K562 (cell line): Measurements from ENCODE around the gene DRGX. TPM values are rescaled to one million over a fixed set of nuclear protein-coding genes. Genes with fewer than 3 reads are reported as not detected.

Experiments
- CREB1 ChIP-seq, 2 experiments: sonication (generic) in 1 of 2; formaldehyde crosslinking in 1 of 2; IDR thresholded peaks; 2 replicates each; pipeline versions ENCODE4 v1.6.1 to v1.8.0; 2012 to 2022; ENCODE audit warnings: inconsistent platforms in 1 of 2, mild to moderate bottlenecking in 1 of 2, missing genetic modification reagents in 1 of 2, moderate library complexity in 1 of 2
- EHMT2 ChIP-seq: fragments of 450-650 bp; IDR thresholded peaks from 2 replicates; pipeline ENCODE4 v1.6.1; 2018; ENCODE audit warnings: antibody characterized with exemption
- PKNOX1 ChIP-seq: fragments of 450-650 bp; IDR thresholded peaks from 2 replicates; pipeline ENCODE4 v1.6.1; 2016
- RBM17 ChIP-seq: fragments of 200-400 bp; formaldehyde crosslinking; IDR thresholded peaks from 2 replicates; pipeline ENCODE4 v1.6.1; 2017; ENCODE audit warnings: low read depth, mild to moderate bottlenecking, low read length, borderline replicate concordance
- ZNF143 ChIP-seq: sonication (generic); formaldehyde crosslinking; IDR thresholded peaks from 2 replicates; pipeline ENCODE4 v1.9.0; 2022; ENCODE audit warnings: mild to moderate bottlenecking, missing genetic modification reagents
- polyA plus RNA-seq, 8 experiments: library from polyadenylated mRNA; depleted of rRNA in 4 of 8; stranded (reverse) in 5 of 8; unstranded in 3 of 8; fragments of >200 nt; fragmentation: Nextera tagmentation in 2 of 8; fragmentation: Illumina TruSeq in 1 of 8; extraction: Ambion mirVana in 2 of 8; extraction: Trizol in 1 of 8; gene quantifications; 2 replicates each; pipeline versions ENCODE4 v1.2.1 to v1.2.3, GENCODE V29; 2011 to 2014; ENCODE audit warnings: inconsistent platforms in 1 of 8, missing spikeins in 1 of 8
- total RNA-seq, 7 experiments: library from RNA; depleted of rRNA in 6 of 7; stranded (reverse); fragments of >200 nt in 6 of 7; fragmentation: Illumina TruSeq in 2 of 7; extraction: Trizol in 2 of 7; gene quantifications; 2 replicates each; pipeline versions ENCODE4 v1.2.1 to v1.2.3, GENCODE V29; 2011 to 2021; ENCODE audit warnings: low replicate concordance in 1 of 7
- TF ChIP-seq, protein P1 (sequence below), 2 experiments: fragments of 450-650 bp; formaldehyde crosslinking in 1 of 2; IDR thresholded peaks; 2 replicates each; pipeline versions ENCODE4 v1.4.0 to v1.6.1; 2014 to 2020; ENCODE audit warnings: mild to moderate bottlenecking in 2 of 2, borderline replicate concordance in 1 of 2, low read depth in 1 of 2

DRGX gene
- total and polyA plus RNA-seq, 9 of the 15 experiments (the other 6 are each of a cell fraction or from before 2014, with no cell fraction given) = not detected

DNA sequence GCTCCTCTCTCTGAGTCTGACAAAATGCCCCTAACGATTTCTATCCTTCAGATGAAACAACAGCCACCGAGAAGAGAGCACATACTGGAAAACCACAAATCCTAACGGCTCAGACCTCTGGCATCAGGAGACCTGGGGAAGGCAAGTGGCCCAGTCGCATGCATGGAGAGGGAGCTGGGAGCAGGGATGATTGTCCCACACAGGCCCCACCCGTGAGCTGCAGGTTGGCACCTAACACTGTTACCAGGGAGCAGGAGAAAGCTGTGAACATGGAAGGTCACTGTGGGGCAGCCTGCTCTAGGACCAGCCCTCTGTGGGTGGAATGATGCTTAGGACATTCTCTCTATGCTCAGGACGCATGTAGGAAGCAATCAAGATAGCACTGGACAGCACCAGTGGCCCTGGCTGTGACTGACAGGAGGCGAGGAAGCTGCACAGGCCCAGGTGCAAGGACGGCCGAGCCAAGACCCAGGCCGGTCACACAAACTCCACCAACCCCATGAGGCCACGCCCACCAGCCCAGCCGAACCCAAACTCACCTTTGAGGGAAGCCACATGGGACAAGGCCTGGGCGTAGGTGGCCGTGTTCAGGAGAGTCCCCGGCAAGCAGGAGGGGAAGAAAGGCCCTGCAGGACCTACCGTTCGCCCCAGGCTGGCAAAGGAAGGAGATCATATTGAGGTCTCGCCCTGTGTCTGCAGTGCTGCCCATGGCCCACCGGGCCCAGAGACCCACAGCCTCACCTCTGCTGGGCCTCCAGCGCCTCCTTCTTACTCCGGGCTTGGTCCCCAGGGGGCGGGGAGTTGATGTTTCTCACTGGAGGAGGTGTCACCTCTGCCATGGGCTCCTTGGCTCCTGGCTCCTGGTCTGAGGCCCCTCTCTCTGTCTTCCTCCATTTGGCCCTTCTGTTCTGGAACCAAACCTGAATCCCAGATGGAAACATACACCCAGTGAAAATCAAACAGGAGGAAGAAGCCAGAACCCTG lies 9.7 kb downstream of the DRGX start (continued):
- TF ChIP-seq, protein P1, sequence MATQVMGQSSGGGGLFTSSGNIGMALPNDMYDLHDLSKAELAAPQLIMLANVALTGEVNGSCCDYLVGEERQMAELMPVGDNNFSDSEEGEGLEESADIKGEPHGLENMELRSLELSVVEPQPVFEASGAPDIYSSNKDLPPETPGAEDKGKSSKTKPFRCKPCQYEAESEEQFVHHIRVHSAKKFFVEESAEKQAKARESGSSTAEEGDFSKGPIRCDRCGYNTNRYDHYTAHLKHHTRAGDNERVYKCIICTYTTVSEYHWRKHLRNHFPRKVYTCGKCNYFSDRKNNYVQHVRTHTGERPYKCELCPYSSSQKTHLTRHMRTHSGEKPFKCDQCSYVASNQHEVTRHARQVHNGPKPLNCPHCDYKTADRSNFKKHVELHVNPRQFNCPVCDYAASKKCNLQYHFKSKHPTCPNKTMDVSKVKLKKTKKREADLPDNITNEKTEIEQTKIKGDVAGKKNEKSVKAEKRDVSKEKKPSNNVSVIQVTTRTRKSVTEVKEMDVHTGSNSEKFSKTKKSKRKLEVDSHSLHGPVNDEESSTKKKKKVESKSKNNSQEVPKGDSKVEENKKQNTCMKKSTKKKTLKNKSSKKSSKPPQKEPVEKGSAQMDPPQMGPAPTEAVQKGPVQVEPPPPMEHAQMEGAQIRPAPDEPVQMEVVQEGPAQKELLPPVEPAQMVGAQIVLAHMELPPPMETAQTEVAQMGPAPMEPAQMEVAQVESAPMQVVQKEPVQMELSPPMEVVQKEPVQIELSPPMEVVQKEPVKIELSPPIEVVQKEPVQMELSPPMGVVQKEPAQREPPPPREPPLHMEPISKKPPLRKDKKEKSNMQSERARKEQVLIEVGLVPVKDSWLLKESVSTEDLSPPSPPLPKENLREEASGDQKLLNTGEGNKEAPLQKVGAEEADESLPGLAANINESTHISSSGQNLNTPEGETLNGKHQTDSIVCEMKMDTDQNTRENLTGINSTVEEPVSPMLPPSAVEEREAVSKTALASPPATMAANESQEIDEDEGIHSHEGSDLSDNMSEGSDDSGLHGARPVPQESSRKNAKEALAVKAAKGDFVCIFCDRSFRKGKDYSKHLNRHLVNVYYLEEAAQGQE (IDR thresholded peaks at IDR 0.05; ENCODE audit: borderline replicate concordance) = peak; percentile 78
- TF ChIP-seq, protein P1 (CRISPR knock-in tag; IDR thresholded peaks at IDR 0.05; ENCODE audit: low read depth) = no peak
- TF ChIP-seq RBM17 = no peak
- TF ChIP-seq CREB1 (IDR thresholded peaks at IDR 0.05) = no peak
- no peak for TF ChIP-seq CREB1 (CRISPR knock-in tag; IDR thresholded peaks at IDR 0.05)
- TF ChIP-seq EHMT2 = peak; percentile 56; the same call in 1 of the 2 replicates
- no peak for TF ChIP-seq ZNF143 (CRISPR knock-in tag)
- TF ChIP-seq PKNOX1 = peak; percentile 73
